ENCODE data around the gene ASIC2. TPM values are rescaled to one million over a fixed set of nuclear protein-coding genes. Genes with fewer than 3 reads are reported as not detected.

The ASIC2 gene
- total RNA-seq, 2 donors from 2014 or later, result 3.0 to 3.3 TPM

GRCh38 chr17:33015716-33016346 is 277.3 kb downstream of the ASIC2 start:
- 90% methylated on average over 5 to 9 of the region's 9 CpGs for WGBS, 2 experiments (ENCODE audit: insufficient coverage in 1 of 2, insufficient read length in 1 of 2)
- Histone ChIP-seq H3K36me3 (ENCODE audit: control insufficient read depth, insufficient read depth, low read length) (no peaks in the 10 kb centered on the region), H3K4me3 (ENCODE audit: low read length) (no peak overlapping the region), H3K4me1 (ENCODE audit: control insufficient read depth, insufficient read depth, low read length) (no peaks in the 10 kb centered on the region), H3K9me3 (ENCODE audit: control insufficient read depth, low read length) (no peaks in the 10 kb centered on the region), H3K9ac (ENCODE audit: extremely low read depth, low read length, poor library complexity, severe bottlenecking) (no peak overlapping the region), H3K27ac (ENCODE audit: low read depth, low read length) (no peak overlapping the region), H3K27me3 (ENCODE audit: control insufficient read depth, insufficient read depth, low read length, poor library complexity, severe bottlenecking) (peaks cover 6% of the 10 kb centered on the region)
- H3K36me3 Mint-ChIP-seq (ENCODE audit: low read depth), result no peaks in the 10 kb centered on the region
- H3K4me1 Mint-ChIP-seq, result peaks cover 5% of the 10 kb centered on the region
- peak; percentile 42 for DNase-seq
- H3K27ac Mint-ChIP-seq, result no peak overlapping the region
- no peaks in the 10 kb centered on the region for H3K9me3 Mint-ChIP-seq
- no peak for TF ChIP-seq CTCF (conservative IDR thresholded peaks at IDR 0.05)
- H3K4me3 Mint-ChIP-seq, result no peak overlapping the region
- peaks cover 18% of the 10 kb centered on the region for H3K27me3 Mint-ChIP-seq (ENCODE audit: insufficient read depth)

- no peak overlapping the region for H3K27ac Mint-ChIP-seq
- Histone ChIP-seq H3K36me3 (ENCODE audit: control insufficient read depth, insufficient read depth, low read length) (no peaks in the 10 kb centered on the region), H3K4me1 (ENCODE audit: control insufficient read depth, insufficient read depth, low read length) (no peaks in the 10 kb centered on the region), H3K9ac (ENCODE audit: extremely low read depth, low read length, poor library complexity, severe bottlenecking) (no peak overlapping the region), H3K27me3 (ENCODE audit: control insufficient read depth, insufficient read depth, low read length, poor library complexity, severe bottlenecking) (peaks cover 5% of the 10 kb centered on the region), H3K9me3 (ENCODE audit: control insufficient read depth, low read length) (no peaks in the 10 kb centered on the region), H3K27ac (ENCODE audit: low read depth, low read length) (no peak overlapping the region), H3K4me3 (ENCODE audit: low read length) (no peak overlapping the region)
- TF ChIP-seq CTCF (conservative IDR thresholded peaks at IDR 0.05), result no peak
- peak; percentile 39 for DNase-seq
- peaks cover 14% of the 10 kb centered on the region for H3K27me3 Mint-ChIP-seq (ENCODE audit: insufficient read depth)
- no peaks in the 10 kb centered on the region for H3K9me3 Mint-ChIP-seq
- no peaks in the 10 kb centered on the region for H3K36me3 Mint-ChIP-seq (ENCODE audit: low read depth)
- H3K4me1 Mint-ChIP-seq, result peaks cover 5% of the 10 kb centered on the region
- 87 to 92% methylated on average over 3 to 7 of the region's 7 CpGs for WGBS, 2 experiments (ENCODE audit: insufficient coverage in 1 of 2, insufficient read length in 1 of 2)
- no peak overlapping the region for H3K4me3 Mint-ChIP-seq
These were observed 278.3 kb downstream of the ASIC2 start for GRCh38 chr17:33014751-33015150.

- Histone ChIP-seq H3K36me3 (ENCODE audit: control insufficient read depth, insufficient read depth, low read length) (no peaks in the 10 kb centered on the region), H3K4me1 (ENCODE audit: control insufficient read depth, insufficient read depth, low read length) (no peaks in the 10 kb centered on the region), H3K4me3 (ENCODE audit: low read length) (no peak overlapping the region), H3K9ac (ENCODE audit: extremely low read depth, low read length, poor library complexity, severe bottlenecking) (no peak overlapping the region), H3K27ac (ENCODE audit: low read depth, low read length) (no peak overlapping the region), H3K27me3 (ENCODE audit: control insufficient read depth, insufficient read depth, low read length, poor library complexity, severe bottlenecking) (peaks cover 11% of the 10 kb centered on the region), H3K9me3 (ENCODE audit: control insufficient read depth, low read length) (no peaks in the 10 kb centered on the region)
- DNase-seq, result peak; percentile 46
- H3K27me3 Mint-ChIP-seq (ENCODE audit: insufficient read depth), result peaks cover 10% of the 10 kb centered on the region
- H3K36me3 Mint-ChIP-seq (ENCODE audit: low read depth), result no peaks in the 10 kb centered on the region
- no peak overlapping the region for H3K27ac Mint-ChIP-seq
- H3K9me3 Mint-ChIP-seq, result no peaks in the 10 kb centered on the region
- no peak for TF ChIP-seq CTCF (conservative IDR thresholded peaks at IDR 0.05)
- WGBS, 2 experiments (ENCODE audit: insufficient coverage in 1 of 2, insufficient read length in 1 of 2), result 93 to 97% methylated on average over 10 to 18 of the region's 18 CpGs
- peaks cover 5% of the 10 kb centered on the region for H3K4me1 Mint-ChIP-seq
- H3K4me3 Mint-ChIP-seq, result no peak overlapping the region
These were observed 279.3 kb downstream of the ASIC2 start for GRCh38 chr17:33013596-33014375.

All from endodermal cell (in vitro differentiated cells).